SK-N-SH (cell line): Measurements from ENCODE around the gene ZNF580.

ENCODE experiments used
- MAX ChIP-seq: IDR thresholded peaks from 2 replicates; pipeline ENCODE4 v1.4.0; 2012; ENCODE audit warnings: low read depth
- NFIC ChIP-seq: IDR thresholded peaks from 2 replicates; pipeline ENCODE4 v1.4.0; 2012; ENCODE audit warnings: borderline replicate concordance
- TEAD4 ChIP-seq: IDR thresholded peaks from 2 replicates; pipeline ENCODE4 v1.4.0; 2012; ENCODE audit warnings: mild to moderate bottlenecking, borderline replicate concordance; ENCODE audit not compliant: insufficient read depth
- YY1 ChIP-seq: IDR thresholded peaks from 2 replicates; pipeline ENCODE4 v1.4.0; 2012; ENCODE audit warnings: low read depth, mild to moderate bottlenecking
- TF ChIP-seq, protein P1 (sequence below): fragments of 200-600 bp; sonication (generic); IDR thresholded peaks from 2 replicates; pipeline ENCODE4 v1.6.1; 2017; ENCODE audit warnings: antibody characterized with exemption, mild to moderate bottlenecking, moderate library complexity
- TF ChIP-seq, protein P2 (sequence below): fragments of 150-350 bp; IDR thresholded peaks from 2 replicates; pipeline ENCODE4 v1.6.1; 2017; ENCODE audit warnings: antibody characterized with exemption, low read length, low read depth, borderline replicate concordance

DNA sequence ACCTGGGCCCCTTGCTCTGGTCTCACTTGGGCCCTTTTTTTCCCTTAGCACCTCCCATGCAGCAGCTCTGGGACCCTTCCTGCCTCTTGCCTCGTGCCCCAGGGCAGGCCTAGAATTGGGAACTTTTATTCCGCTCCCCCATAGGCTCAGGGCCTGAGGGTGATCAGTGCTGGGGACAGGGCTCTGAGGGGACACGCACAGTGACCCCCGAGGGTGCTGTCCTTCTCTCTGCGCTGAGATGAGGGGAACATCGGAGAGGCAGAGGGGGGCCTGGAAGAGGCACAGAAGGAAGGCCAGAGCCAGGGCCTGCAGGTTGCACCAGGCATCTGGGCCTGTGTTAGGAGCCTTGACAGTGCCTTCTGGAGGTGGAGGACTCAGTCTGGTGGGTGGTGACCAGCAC is 45.0 kb downstream of the ZNF580 start:
- TF ChIP-seq, protein P1, sequence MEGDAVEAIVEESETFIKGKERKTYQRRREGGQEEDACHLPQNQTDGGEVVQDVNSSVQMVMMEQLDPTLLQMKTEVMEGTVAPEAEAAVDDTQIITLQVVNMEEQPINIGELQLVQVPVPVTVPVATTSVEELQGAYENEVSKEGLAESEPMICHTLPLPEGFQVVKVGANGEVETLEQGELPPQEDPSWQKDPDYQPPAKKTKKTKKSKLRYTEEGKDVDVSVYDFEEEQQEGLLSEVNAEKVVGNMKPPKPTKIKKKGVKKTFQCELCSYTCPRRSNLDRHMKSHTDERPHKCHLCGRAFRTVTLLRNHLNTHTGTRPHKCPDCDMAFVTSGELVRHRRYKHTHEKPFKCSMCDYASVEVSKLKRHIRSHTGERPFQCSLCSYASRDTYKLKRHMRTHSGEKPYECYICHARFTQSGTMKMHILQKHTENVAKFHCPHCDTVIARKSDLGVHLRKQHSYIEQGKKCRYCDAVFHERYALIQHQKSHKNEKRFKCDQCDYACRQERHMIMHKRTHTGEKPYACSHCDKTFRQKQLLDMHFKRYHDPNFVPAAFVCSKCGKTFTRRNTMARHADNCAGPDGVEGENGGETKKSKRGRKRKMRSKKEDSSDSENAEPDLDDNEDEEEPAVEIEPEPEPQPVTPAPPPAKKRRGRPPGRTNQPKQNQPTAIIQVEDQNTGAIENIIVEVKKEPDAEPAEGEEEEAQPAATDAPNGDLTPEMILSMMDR, result no peak
- TF ChIP-seq, protein P2, sequence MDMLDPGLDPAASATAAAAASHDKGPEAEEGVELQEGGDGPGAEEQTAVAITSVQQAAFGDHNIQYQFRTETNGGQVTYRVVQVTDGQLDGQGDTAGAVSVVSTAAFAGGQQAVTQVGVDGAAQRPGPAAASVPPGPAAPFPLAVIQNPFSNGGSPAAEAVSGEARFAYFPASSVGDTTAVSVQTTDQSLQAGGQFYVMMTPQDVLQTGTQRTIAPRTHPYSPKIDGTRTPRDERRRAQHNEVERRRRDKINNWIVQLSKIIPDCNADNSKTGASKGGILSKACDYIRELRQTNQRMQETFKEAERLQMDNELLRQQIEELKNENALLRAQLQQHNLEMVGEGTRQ, result no peak
- TF ChIP-seq TEAD4 (no peak), YY1 (no peak), NFIC (no peak), MAX (no peak)
